GM06990 (cell line): ENCODE measurements around the gene SUGCT.

Source experiments
- DNase-seq: peaks from one replicate; pipeline ENCODE4 v3.0.0-alpha.2; 2011; ENCODE audit not compliant: insufficient read length; ENCODE audit errors: extremely low read depth
- H3K27me3 ChIP-seq: replicated peaks from 2 replicates; pipeline ENCODE4 v1.6.0; 2011; ENCODE audit warnings: low read length; ENCODE audit not compliant: control insufficient read depth, insufficient read depth
- H3K36me3 ChIP-seq: 2 replicates; pipeline ENCODE4 v1.5.1; 2011; ENCODE audit warnings: low read length; ENCODE audit not compliant: control insufficient read depth, insufficient read depth
- H3K4me3 ChIP-seq: replicated peaks from 2 replicates; pipeline ENCODE4 v1.5.1; 2011; ENCODE audit warnings: low read depth, mild to moderate bottlenecking, control low read depth, low read length
- TF ChIP-seq, protein P1 (sequence below): IDR thresholded peaks from 2 replicates; pipeline ENCODE4 v1.5.1; 2011; ENCODE audit warnings: low read length, control low read depth, mild to moderate bottlenecking, inconsistent platforms; ENCODE audit not compliant: insufficient read depth, poor library complexity, severe bottlenecking

The SUGCT gene

DNA sequence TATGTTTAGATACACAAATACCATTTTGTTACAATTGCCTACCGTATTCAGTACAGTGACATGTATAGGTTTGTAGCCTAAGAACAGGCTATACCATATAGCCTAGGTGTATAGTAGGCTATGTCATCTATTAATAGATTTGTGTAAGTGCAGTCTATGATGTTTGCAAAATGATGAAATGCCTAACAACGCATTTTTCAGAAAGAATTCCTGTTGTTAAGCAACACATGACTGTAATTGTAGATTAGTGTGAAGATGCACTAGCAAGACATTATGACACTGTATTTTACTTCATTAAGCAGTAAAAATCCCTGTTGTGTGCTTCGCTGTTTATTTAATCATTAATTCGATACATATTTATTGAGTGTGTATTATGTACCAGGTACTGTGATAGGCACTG is 446.0 kb downstream of the SUGCT start:
- Histone ChIP-seq H3K4me3 (no peak overlapping the region), H3K36me3 (no peaks in the 10 kb centered on the region), H3K27me3 (no peaks in the 10 kb centered on the region)
- TF ChIP-seq, protein P1, sequence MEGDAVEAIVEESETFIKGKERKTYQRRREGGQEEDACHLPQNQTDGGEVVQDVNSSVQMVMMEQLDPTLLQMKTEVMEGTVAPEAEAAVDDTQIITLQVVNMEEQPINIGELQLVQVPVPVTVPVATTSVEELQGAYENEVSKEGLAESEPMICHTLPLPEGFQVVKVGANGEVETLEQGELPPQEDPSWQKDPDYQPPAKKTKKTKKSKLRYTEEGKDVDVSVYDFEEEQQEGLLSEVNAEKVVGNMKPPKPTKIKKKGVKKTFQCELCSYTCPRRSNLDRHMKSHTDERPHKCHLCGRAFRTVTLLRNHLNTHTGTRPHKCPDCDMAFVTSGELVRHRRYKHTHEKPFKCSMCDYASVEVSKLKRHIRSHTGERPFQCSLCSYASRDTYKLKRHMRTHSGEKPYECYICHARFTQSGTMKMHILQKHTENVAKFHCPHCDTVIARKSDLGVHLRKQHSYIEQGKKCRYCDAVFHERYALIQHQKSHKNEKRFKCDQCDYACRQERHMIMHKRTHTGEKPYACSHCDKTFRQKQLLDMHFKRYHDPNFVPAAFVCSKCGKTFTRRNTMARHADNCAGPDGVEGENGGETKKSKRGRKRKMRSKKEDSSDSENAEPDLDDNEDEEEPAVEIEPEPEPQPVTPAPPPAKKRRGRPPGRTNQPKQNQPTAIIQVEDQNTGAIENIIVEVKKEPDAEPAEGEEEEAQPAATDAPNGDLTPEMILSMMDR, result no peak
- DNase-seq, result no peak

DNA sequence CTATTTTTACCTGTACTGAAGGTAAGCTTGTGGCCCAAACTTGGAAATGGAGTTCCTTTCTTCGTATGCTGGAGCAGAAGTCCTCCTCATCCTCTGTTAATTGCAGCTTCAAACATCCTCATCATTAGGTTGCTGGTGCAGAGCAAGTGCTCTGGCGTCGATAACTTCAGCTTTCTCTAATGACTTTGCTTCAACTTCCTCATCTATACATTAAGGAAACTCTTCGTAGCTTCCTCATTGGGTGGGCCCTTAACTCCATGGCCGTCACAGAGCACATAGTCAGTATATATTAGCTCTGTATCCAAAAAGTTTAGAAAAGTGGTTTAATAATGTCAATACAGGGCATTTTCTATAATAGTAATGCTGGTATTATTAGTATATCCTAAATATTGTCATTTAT is 447.7 kb downstream of the SUGCT start:
- Histone ChIP-seq H3K27me3 (no peaks in the 10 kb centered on the region), H3K4me3 (no peak overlapping the region), H3K36me3 (no peaks in the 10 kb centered on the region)
- no peak for DNase-seq
- TF ChIP-seq, protein P1, result no peak

DNA sequence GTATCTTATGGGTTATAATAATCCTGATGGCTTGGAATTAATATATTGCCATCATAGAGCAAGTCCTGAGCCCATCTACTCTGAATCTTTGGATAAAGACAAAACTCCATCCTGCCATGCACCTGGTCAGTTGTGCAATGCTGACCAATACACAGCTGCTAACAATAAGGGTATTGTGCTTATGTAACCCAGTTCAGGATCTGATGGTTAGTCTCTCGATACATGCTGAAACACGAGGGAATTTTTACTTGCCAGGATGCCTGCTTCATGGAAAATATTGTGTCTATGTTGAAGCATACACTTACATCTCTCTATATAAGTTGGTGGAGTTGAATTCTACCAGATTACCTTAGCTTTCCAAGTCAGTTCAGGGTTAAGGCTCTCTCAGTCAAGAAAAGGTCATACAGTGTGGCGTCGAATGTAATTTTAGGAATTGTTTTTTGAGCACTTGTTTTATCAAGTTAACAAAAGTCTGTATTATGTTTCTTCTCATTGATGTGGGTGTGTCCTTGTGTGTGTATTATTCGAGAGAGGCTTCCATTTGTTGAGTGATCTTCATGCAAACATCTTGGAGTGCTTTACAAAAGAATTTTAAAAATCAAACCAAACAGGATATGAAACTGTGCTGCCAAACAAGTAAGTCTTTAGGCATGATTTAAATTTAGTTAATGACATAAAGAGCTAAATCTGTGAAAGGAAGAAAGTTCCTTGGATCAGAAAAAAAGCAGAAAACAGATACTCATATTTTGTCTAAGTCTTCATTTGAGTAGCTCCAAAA is 449.1 kb downstream of the SUGCT start:
- TF ChIP-seq, protein P1, result no peak
- Histone ChIP-seq H3K4me3 (no peak overlapping the region), H3K36me3 (no peaks in the 10 kb centered on the region), H3K27me3 (no peaks in the 10 kb centered on the region)
- DNase-seq, result no peak

DNA sequence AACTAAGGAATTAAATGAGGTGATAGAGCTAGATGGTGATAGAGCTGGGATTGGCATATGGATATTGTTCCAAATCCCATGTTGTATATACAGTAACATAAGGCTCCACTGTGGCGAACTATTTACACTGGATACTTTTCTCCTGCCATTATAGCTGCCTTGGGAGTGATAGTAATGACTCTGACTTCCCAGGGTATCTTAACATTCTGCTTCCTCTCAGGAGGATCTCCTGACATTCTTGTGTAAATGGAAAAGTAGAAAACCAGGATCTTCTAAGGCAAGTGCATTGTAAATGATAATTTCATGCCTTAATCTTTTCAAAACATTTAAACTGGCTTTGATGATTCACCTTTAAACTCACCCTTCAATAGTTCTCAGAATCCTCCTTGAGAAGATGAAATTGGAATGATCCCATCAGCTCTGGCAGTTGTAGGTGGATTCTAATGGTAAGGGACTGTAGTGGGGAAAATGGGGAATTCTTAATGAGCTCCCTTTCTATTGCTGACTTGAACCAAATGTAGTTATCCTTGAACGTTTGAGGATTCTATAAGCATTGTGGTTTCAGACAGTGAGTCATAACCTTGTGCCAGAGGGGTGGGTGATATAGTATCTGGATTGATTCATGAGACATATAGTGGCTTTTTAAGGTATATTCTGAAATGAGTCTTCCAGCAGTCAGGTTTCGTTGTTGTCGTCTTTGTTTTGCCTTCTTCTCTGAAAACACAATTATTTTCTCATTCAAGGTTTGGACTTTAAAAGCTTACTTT is 450.0 kb downstream of the SUGCT start:
- TF ChIP-seq, protein P1, result no peak
- no peaks in the 10 kb centered on the region for H3K27me3 ChIP-seq
- no peak for DNase-seq
- H3K36me3 ChIP-seq, result no peaks in the 10 kb centered on the region
- H3K4me3 ChIP-seq, result no peak overlapping the region

DNA sequence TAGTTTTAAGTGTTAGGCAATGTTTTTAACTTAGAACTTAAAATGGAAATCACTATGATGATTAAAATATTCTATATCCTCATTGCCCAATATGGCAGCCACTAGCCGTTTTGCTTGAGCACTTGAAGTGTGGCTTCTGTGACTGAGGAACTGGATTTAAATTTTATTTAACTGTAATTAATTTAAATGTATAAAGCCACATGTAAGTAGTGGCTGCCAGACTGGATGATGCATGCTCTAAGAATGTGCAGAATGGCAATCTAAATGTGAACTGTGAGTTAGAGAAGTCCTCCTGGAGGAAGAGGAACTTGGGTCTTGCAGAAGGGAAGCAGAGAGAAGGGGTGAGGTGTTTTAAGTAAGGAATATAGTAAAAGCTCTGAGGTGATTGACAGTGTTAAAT is 451.4 kb downstream of the SUGCT start:
- no peaks in the 10 kb centered on the region; the same call in 1 of the 2 replicates for H3K27me3 ChIP-seq
- DNase-seq, result no peak
- H3K36me3 ChIP-seq, result no peaks in the 10 kb centered on the region
- no peak overlapping the region for H3K4me3 ChIP-seq
- TF ChIP-seq, protein P1, result no peak
